Stimulated activated naive B cell treated with anti-CD40 and anti-IgM and Interleukin-4, amounts not matched to agents 10 μg/mL and 1 μg/mL and 100 μg/mL, for 72 hours (primary cell): ENCODE measurements around the gene CHST6.
"Not testable (repeated sequence)": the region's sequence is repeated elsewhere in the genome, so short reads cannot be mapped to it uniquely, and the experiment has no call there.

Experiments
- ATAC-seq, 2 donors: fragments of 150-1000 bp; cut with Tn5 transposase; replicated peaks; 2 replicates each; pipeline ENCODE4 v1.10.0; 2021; ENCODE audit warnings: moderate library complexity in 1 of 2
- DNase-seq: peaks from one replicate; pipeline ENCODE4 v3.0.0; 2021
- H3K27ac Mint-ChIP-seq: one replicate; pipeline ENCODE4 v1.8.0; 2022; ENCODE audit warnings: mild to moderate bottlenecking, mixed read lengths
- H3K27me3 Mint-ChIP-seq, 2 donors: one replicate each; pipeline ENCODE4 v1.8.0; 2022; ENCODE audit warnings: mixed read lengths in 2 of 2
- H3K36me3 Mint-ChIP-seq, 2 donors: one replicate each; pipeline ENCODE4 v1.8.0; 2022; ENCODE audit warnings: mixed read lengths in 2 of 2, mild to moderate bottlenecking in 1 of 2
- H3K4me1 Mint-ChIP-seq, 2 donors: one replicate each; pipeline ENCODE4 v1.8.0; 2022; ENCODE audit warnings: mixed read lengths in 2 of 2, mild to moderate bottlenecking in 1 of 2
- H3K4me3 Mint-ChIP-seq, 2 donors: one replicate each; pipeline ENCODE4 v1.8.0; 2022; ENCODE audit warnings: mild to moderate bottlenecking in 2 of 2, mixed read lengths in 2 of 2, moderate library complexity in 1 of 2
- H3K9me3 Mint-ChIP-seq, 2 donors: one replicate each; pipeline ENCODE4 v1.8.0; 2022; ENCODE audit warnings: mixed read lengths in 2 of 2, mild to moderate bottlenecking in 1 of 2

CHST6 gene

GRCh38 chr16:75495076-75495674 lies at the start of gene CHST6:
CHST6 (minus strand) TSS chr16:75495441; CDS start chr16:75479828, 15,613 bp downstream.
- peak within 1 kb of the TSS; percentile 79 to 85 for H3K4me3 Mint-ChIP-seq
- no peak within 1 kb of the TSS for H3K27ac Mint-ChIP-seq
- DNase-seq (peak; percentile 38), ATAC-seq (peak; percentile 83 to 86)
- peaks cover 5 to 9% of the 10 kb centered on the region in 2 donors for H3K4me1 Mint-ChIP-seq
- peaks cover 11 to 14% of the 10 kb centered on the region in 2 donors for H3K27me3 Mint-ChIP-seq
- peaks cover 0 to 1% of the 10 kb centered on the region in 2 donors for H3K36me3 Mint-ChIP-seq
- no peaks in the 10 kb centered on the region for H3K9me3 Mint-ChIP-seq

- not testable (repeated sequence) for H3K27me3 Mint-ChIP-seq, DNase-seq, H3K27ac Mint-ChIP-seq, H3K4me1 Mint-ChIP-seq, H3K9me3 Mint-ChIP-seq, H3K4me3 Mint-ChIP-seq, ATAC-seq
- H3K36me3 Mint-ChIP-seq: peaks cover 8 to 27% of the 10 kb centered on the region in 2 donors
Measured at GRCh38 chr16:75542462-75542861, 47.2 kb upstream of the CHST6 start.

GRCh38 chr16:75541236-75541635 lies 46.0 kb upstream of the CHST6 start:
- no peak overlapping the region for H3K27ac Mint-ChIP-seq
- H3K9me3 Mint-ChIP-seq: no peaks in the 10 kb centered on the region
- no peaks in the 10 kb centered on the region for H3K4me1 Mint-ChIP-seq
- no peak overlapping the region for H3K4me3 Mint-ChIP-seq
- peaks cover 8 to 27% of the 10 kb centered on the region in 2 donors for H3K36me3 Mint-ChIP-seq
- H3K27me3 Mint-ChIP-seq: no peaks in the 10 kb centered on the region
- DNase-seq: no peak
- no peak for ATAC-seq

GRCh38 chr16:75538882-75539565 lies 43.8 kb upstream of the CHST6 start:
- H3K4me1 Mint-ChIP-seq, H3K27ac Mint-ChIP-seq, ATAC-seq, H3K27me3 Mint-ChIP-seq, H3K4me3 Mint-ChIP-seq, H3K9me3 Mint-ChIP-seq, DNase-seq: not testable (repeated sequence)
- peaks cover 6 to 21% of the 10 kb centered on the region in 2 donors for H3K36me3 Mint-ChIP-seq

GRCh38 chr16:75537776-75538175 lies 42.5 kb upstream of the CHST6 start:
- Mint-ChIP-seq H3K27ac (no peak overlapping the region), H3K9me3 (no peaks in the 10 kb centered on the region), H3K27me3 (peaks cover 0 to 6% of the 10 kb centered on the region in 2 donors)

GRCh38 chr16:75535901-75536300 lies 40.7 kb upstream of the CHST6 start, which contains the start of gene CHST5:
CHST5 (minus strand) TSS chr16:75536108; CDS start chr16:75530384, 5,724 bp downstream.
- H3K4me3 Mint-ChIP-seq: no peak within 1 kb of the TSS
- H3K27me3 Mint-ChIP-seq: peaks cover 0 to 6% of the 10 kb centered on the region in 2 donors
- H3K27ac Mint-ChIP-seq: no peak within 1 kb of the TSS
- H3K9me3 Mint-ChIP-seq: no peaks in the 10 kb centered on the region
- peaks cover 2 to 3% of the 10 kb centered on the region in 2 donors for H3K36me3 Mint-ChIP-seq
- peaks cover 0 to 4% of the 10 kb centered on the region in 2 donors for H3K4me1 Mint-ChIP-seq
- ATAC-seq: no peak
- no peak for DNase-seq

More at GRCh38 chr16:75537776-75538175, 42.5 kb upstream of the CHST6 start:
- H3K36me3 Mint-ChIP-seq: peaks cover 3 to 16% of the 10 kb centered on the region in 2 donors
- ATAC-seq (no peak), DNase-seq (no peak)
- no peak overlapping the region for H3K4me3 Mint-ChIP-seq
- H3K4me1 Mint-ChIP-seq: peaks cover 0 to 4% of the 10 kb centered on the region in 2 donors

- Mint-ChIP-seq H3K36me3 (peaks cover 2 to 3% of the 10 kb centered on the region in 2 donors), H3K4me1 (peaks cover 0 to 4% of the 10 kb centered on the region in 2 donors)
- ATAC-seq: no peak
Measured at GRCh38 chr16:75535211-75535843, 40.1 kb upstream of the CHST6 start.

GRCh38 chr16:75534560-75535205 lies 39.4 kb upstream of the CHST6 start:
- no peaks in the 10 kb centered on the region for H3K9me3 Mint-ChIP-seq
- no peak overlapping the region for H3K27ac Mint-ChIP-seq
- H3K4me3 Mint-ChIP-seq: no peak overlapping the region
- peaks cover 3 to 5% of the 10 kb centered on the region in 2 donors for H3K36me3 Mint-ChIP-seq
- peaks cover 0 to 6% of the 10 kb centered on the region in 2 donors for H3K27me3 Mint-ChIP-seq
- DNase-seq: no peak
- ATAC-seq: peak in 1 of 2 donors; percentile 57
- H3K4me1 Mint-ChIP-seq: peaks cover 0 to 4% of the 10 kb centered on the region in 2 donors

More at GRCh38 chr16:75535211-75535843, 40.1 kb upstream of the CHST6 start:
- no peaks in the 10 kb centered on the region for H3K9me3 Mint-ChIP-seq
- no peak overlapping the region for H3K27ac Mint-ChIP-seq
- H3K27me3 Mint-ChIP-seq: peaks cover 0 to 6% of the 10 kb centered on the region in 2 donors
- no peak overlapping the region for H3K4me3 Mint-ChIP-seq
- DNase-seq: no peak

GRCh38 chr16:75532791-75533190 lies 37.5 kb upstream of the CHST6 start:
- Mint-ChIP-seq H3K36me3 (peaks cover 3 to 6% of the 10 kb centered on the region in 2 donors), H3K4me1 (peaks cover 0 to 4% of the 10 kb centered on the region in 2 donors), H3K4me3 (no peak overlapping the region), H3K27me3 (peaks cover 0 to 6% of the 10 kb centered on the region in 2 donors), H3K27ac (no peak overlapping the region), H3K9me3 (no peaks in the 10 kb centered on the region)
- no peak for ATAC-seq
- DNase-seq: no peak

- H3K27me3 Mint-ChIP-seq: peaks cover 0 to 6% of the 10 kb centered on the region in 2 donors
- no peak overlapping the region for H3K4me3 Mint-ChIP-seq
- no peak for ATAC-seq
- no peak for DNase-seq
- peaks cover 0 to 4% of the 10 kb centered on the region in 2 donors for H3K4me1 Mint-ChIP-seq
- no peaks in the 10 kb centered on the region for H3K9me3 Mint-ChIP-seq
- H3K27ac Mint-ChIP-seq: no peak overlapping the region
- peaks cover 3 to 6% of the 10 kb centered on the region in 2 donors for H3K36me3 Mint-ChIP-seq
Measured at GRCh38 chr16:75532142-75532765, 37.0 kb upstream of the CHST6 start.

- H3K4me1 Mint-ChIP-seq: peaks cover 0 to 4% of the 10 kb centered on the region in 2 donors
- H3K9me3 Mint-ChIP-seq: no peaks in the 10 kb centered on the region
- peaks cover 3 to 6% of the 10 kb centered on the region in 2 donors for H3K36me3 Mint-ChIP-seq
- H3K27me3 Mint-ChIP-seq: peaks cover 0 to 4% of the 10 kb centered on the region in 2 donors
- DNase-seq: no peak
- H3K27ac Mint-ChIP-seq: no peak overlapping the region
- no peak overlapping the region for H3K4me3 Mint-ChIP-seq
- ATAC-seq: no peak
Measured at GRCh38 chr16:75529959-75530358, 34.7 kb upstream of the CHST6 start.

GRCh38 chr16:75529056-75529905 lies 34.0 kb upstream of the CHST6 start:
- no peaks in the 10 kb centered on the region for H3K9me3 Mint-ChIP-seq
- H3K27ac Mint-ChIP-seq: no peak overlapping the region
- no peaks in the 10 kb centered on the region for H3K4me1 Mint-ChIP-seq

GRCh38 chr16:75527825-75528299 lies 32.6 kb upstream of the CHST6 start:
- Mint-ChIP-seq H3K4me1 (no peaks in the 10 kb centered on the region), H3K36me3 (peaks cover 3 to 4% of the 10 kb centered on the region in 2 donors), H3K27ac (no peak overlapping the region), H3K27me3 (no peaks in the 10 kb centered on the region), H3K9me3 (no peaks in the 10 kb centered on the region), H3K4me3 (no peak overlapping the region)
- ATAC-seq: no peak
- DNase-seq: no peak

More at GRCh38 chr16:75529056-75529905, 34.0 kb upstream of the CHST6 start:
- Mint-ChIP-seq H3K36me3 (peaks cover 3 to 4% of the 10 kb centered on the region in 2 donors), H3K27me3 (no peaks in the 10 kb centered on the region), H3K4me3 (no peak overlapping the region)
- DNase-seq (no peak), ATAC-seq (no peak)
